AG04449 (cell line): Measurements from ENCODE around the gene MVP.

Experiments used
- CTCF ChIA-PET: fragments of 350-600 bp; formaldehyde crosslinking; extraction: SDS; loops from one replicate; lab custom pipeline; 2021; ENCODE audit warnings: antibody characterized with exemption; lab: Yijun Ruan, JAX
- POLR2A ChIA-PET: fragments of 400-600, 350-600 bp; formaldehyde crosslinking; extraction: SDS; loops from one replicate; lab custom pipeline; 2020; ENCODE audit warnings: antibody characterized with exemption, inconsistent platforms; lab: Yijun Ruan, JAX
- DNase-seq: peaks from one replicate; pipeline ENCODE4 v3.0.0-alpha.2; 2010; ENCODE audit warnings: low read depth, low spot score
- H3K4me3 ChIP-seq: 2 replicates; pipeline ENCODE4 v1.5.1; 2011; ENCODE audit warnings: low read depth, mild to moderate bottlenecking, control low read depth, low read length
- TF ChIP-seq, protein P1 (sequence below): IDR thresholded peaks from one replicate; pipeline ENCODE4 v1.5.1; 2011; ENCODE audit warnings: mild to moderate bottlenecking, moderate library complexity, low read length, control low read depth, inconsistent platforms; ENCODE audit not compliant: insufficient read depth; ENCODE audit errors: missing control alignments

The MVP gene

DNA sequence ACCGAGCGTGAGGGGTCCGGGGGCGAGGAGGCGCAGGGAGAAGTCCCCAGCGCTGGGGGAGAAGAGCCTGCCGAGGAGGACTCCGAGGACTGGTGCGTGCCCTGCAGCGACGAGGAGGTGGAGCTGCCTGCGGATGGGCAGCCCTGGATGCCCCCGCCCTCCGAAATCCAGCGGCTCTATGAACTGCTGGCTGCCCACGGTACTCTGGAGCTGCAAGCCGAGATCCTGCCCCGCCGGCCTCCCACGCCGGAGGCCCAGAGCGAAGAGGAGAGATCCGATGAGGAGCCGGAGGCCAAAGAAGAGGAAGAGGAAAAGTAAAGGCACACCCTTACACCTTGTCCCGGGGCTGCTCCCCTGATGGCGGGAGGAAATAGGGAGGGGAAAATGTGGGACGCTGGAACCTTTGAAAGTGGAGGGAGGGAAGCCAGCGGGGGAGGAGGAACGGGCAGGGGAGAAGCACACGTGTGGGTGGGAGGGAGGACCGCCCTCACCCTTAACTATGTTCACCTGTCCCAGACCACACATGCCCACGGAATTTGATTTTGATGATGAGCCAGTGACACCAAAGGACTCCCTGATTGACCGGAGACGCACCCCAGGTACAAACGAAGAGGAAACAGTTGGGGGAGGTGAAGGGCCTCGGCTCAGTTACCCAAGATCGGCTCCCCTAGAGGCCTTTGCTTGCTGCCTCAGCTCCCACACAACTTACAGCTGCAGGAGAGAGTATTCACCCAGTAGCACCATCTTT is 3.4 kb upstream of the MVP start:
- ChIA-PET CTCF (interaction anchor here (0.7 to 3.4 kb wide), 6 partner anchors 9 to 117 kb away, joined by 4 to 32 read pairs (median 6); partner anchors contain the start of gene MAZ), POLR2A (interaction anchor here (0.6 to 2.1 kb wide), 6 partner anchors 10 to 677 kb away, joined by 3 to 25 read pairs (median 4); partner anchors contain the start of genes ASPHD1, CDIPT and MAZ)
- no peak for DNase-seq
- TF ChIP-seq, protein P1, sequence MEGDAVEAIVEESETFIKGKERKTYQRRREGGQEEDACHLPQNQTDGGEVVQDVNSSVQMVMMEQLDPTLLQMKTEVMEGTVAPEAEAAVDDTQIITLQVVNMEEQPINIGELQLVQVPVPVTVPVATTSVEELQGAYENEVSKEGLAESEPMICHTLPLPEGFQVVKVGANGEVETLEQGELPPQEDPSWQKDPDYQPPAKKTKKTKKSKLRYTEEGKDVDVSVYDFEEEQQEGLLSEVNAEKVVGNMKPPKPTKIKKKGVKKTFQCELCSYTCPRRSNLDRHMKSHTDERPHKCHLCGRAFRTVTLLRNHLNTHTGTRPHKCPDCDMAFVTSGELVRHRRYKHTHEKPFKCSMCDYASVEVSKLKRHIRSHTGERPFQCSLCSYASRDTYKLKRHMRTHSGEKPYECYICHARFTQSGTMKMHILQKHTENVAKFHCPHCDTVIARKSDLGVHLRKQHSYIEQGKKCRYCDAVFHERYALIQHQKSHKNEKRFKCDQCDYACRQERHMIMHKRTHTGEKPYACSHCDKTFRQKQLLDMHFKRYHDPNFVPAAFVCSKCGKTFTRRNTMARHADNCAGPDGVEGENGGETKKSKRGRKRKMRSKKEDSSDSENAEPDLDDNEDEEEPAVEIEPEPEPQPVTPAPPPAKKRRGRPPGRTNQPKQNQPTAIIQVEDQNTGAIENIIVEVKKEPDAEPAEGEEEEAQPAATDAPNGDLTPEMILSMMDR = peak; percentile 8
- H3K4me3 ChIP-seq = peak overlapping the region; percentile 85

GRCh38 chr16:29818082-29818481 is 2.2 kb upstream of the MVP start:
- POLR2A ChIA-PET = interaction anchor here (4.4 kb wide), 1 partner anchor 10 kb away, joined by 19 read pairs; the partner anchor contains the start of gene MAZ
- DNase-seq = no peak
- no peak overlapping the region for H3K4me3 ChIP-seq
- CTCF ChIA-PET = interaction anchor here (1.2 to 3.4 kb wide), 3 partner anchors 11 to 34 kb away, joined by 3 to 32 read pairs (median 25); partner anchors contain the start of gene MAZ
- TF ChIP-seq, protein P1 = no peak

GRCh38 chr16:29819506-29819905 is 756 bp upstream of the MVP start:
- ChIA-PET POLR2A (interaction anchor here (1.3 to 4.4 kb wide), 2 partner anchors 12 to 29 kb away, joined by 4 to 19 read pairs; partner anchors contain the start of gene MAZ), CTCF (interaction anchor here (0.9 to 10.3 kb wide), 5 partner anchors 12 to 213 kb away, joined by 3 to 99 read pairs (median 4); partner anchors contain the start of gene TAOK2)
- peak overlapping the region; percentile 18 for H3K4me3 ChIP-seq
- TF ChIP-seq, protein P1 = no peak
- DNase-seq = no peak

GRCh38 chr16:29820730-29821642 is 724 bp downstream of the MVP start:
- ChIA-PET CTCF (interaction anchor here (0.7 to 10.3 kb wide), 6 partner anchors 13 to 211 kb away, joined by 3 to 99 read pairs (median 7); partner anchors contain the start of genes CDIPT, TAOK2 and TLCD3B), POLR2A (interaction anchor here (0.6 to 4.4 kb wide), 2 partner anchors 13 to 145 kb away, joined by 3 to 19 read pairs; partner anchors contain the start of gene MAZ)
- DNase-seq = no peak
- TF ChIP-seq, protein P1 = no peak
- peak overlapping the region; percentile 92 for H3K4me3 ChIP-seq

GRCh38 chr16:29821643-29822115 is 1.4 kb downstream of the MVP start:
- CTCF ChIA-PET = interaction anchor here (0.7 to 10.3 kb wide), 6 partner anchors 13 to 210 kb away, joined by 3 to 99 read pairs (median 8); partner anchors contain the start of genes CDIPT and TLCD3B
- H3K4me3 ChIP-seq = peak overlapping the region; percentile 92
- TF ChIP-seq, protein P1 = no peak
- DNase-seq = no peak
- POLR2A ChIA-PET = interaction anchor here (0.6 to 4.4 kb wide), 3 partner anchors 10 to 145 kb away, joined by 3 to 19 read pairs (median 3); partner anchors contain the start of gene MAZ
